ENCODE data around the gene CRABP2. TPM values are rescaled to one million over a fixed set of nuclear protein-coding genes. Genes with fewer than 3 reads are reported as not detected.

CRABP2 gene
- total and polyA plus RNA-seq, 2 donors (not counting 1 experiment from before 2014, with no cell fraction given) = 0.89 to 1.2 TPM

DNA sequence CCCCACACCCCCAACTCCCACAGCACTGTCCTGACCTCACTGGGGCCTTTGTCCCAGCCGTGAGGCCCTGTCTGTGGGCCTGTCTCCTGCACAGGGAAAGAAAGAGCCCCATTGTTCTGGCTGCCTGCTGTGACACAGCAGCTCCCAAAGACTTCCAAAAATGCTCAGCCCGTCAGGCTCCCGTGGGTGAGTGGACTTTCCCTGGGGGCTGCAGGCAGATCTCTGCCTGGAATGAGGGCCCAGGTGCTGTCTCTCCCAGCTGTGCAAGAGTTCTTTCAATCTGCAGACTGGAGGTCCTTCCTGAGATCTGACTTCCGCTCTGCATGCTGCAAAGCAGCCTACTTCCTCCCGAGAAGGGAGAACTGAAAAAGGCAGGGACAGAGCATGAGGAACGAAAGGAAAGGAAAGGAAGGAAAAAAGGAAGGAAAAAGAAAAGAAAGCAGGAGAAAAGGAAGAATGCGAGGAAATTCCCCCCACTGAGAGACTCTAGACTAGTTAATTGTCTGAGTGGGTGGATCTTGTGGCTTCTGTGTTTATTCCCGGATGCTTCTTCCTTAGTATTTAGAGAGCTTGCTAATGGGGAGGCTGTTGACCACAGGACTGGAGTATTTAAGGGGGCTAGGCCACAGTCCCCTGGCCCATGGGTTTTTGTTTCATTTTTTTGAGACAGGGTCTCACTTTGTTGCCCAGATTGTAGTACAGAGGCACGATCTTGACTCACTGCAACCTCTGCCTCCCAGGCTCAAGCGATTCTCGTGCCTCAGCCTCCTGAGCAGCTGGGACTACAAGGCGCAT, 43.2 kb downstream of the CRABP2 start:
- Histone ChIP-seq H3K79me2 (ENCODE audit: control insufficient read depth, insufficient read depth, low read length) (no peaks in the 10 kb centered on the region), H3K4me1 (ENCODE audit: control insufficient read depth in 2 of 2, insufficient read depth in 2 of 2, low read length in 2 of 2) (peaks cover 69 to 84% of the 10 kb centered on the region in 2 donors), H3K9me3 (ENCODE audit: control extremely low read depth in 1 of 3, control insufficient read depth in 2 of 3, insufficient read depth in 1 of 3, low read length in 2 of 3) (peaks cover 0 to 3% (median 0%) of the 10 kb centered on the region in 3 donors), H3K36me3 (replicated peaks in 1 of 2; ENCODE audit: control extremely low read depth in 1 of 2, control insufficient read depth in 1 of 2, extremely low read depth in 1 of 2, insufficient read depth in 2 of 2, low read length in 1 of 2) (no peaks in the 10 kb centered on the region), H2AFZ (ENCODE audit: insufficient read depth, low read depth, low read length, poor library complexity, severe bottlenecking) (peak overlapping the region; percentile 55), H4K20me1 (ENCODE audit: control insufficient read depth, insufficient read depth, low read length, poor library complexity, severe bottlenecking) (no peaks in the 10 kb centered on the region), H3K27ac (ENCODE audit: low read length in 2 of 2) (no peak overlapping the region), H3K9ac (ENCODE audit: low read length) (no peak overlapping the region), H3K27me3 (replicated peaks in 1 of 4; ENCODE audit: control extremely low read depth in 1 of 4, control insufficient read depth in 3 of 4, insufficient read depth in 4 of 4, low read length in 3 of 4) (peaks cover 0 to 10% (median under 1%) of the 10 kb centered on the region in 4 experiments), H3K4me2 (replicated peaks; ENCODE audit: low read depth, low read length, poor library complexity, severe bottlenecking) (peak overlapping the region; percentile 52), H3K4me3 (ENCODE audit: control extremely low read depth in 1 of 5, extremely low read depth in 1 of 5, insufficient read depth in 1 of 5, low read depth in 2 of 5, low read length in 4 of 5) (no peak overlapping the region)
- DNase-seq (no peak), ATAC-seq (ENCODE audit: low read depth) (no peak)
- Mint-ChIP-seq H3K27ac (no peak overlapping the region), H3K27me3 (peaks cover 4% of the 10 kb centered on the region), H3K9me3 (ENCODE audit: insufficient read depth) (no peaks in the 10 kb centered on the region), H3K4me3 (no peak overlapping the region), H3K4me1 (peaks cover 91% of the 10 kb centered on the region)
- WGBS (ENCODE audit: insufficient coverage) = 46% methylated on average over 10 of the region's 12 CpGs
- POLR2A ChIA-PET = interaction anchor here (1.1 kb wide), 1 partner anchor 35 kb away, joined by 8 read pairs; no protein-coding TSS in a partner anchor
- intact Hi-C loops (cut with micrococcal nuclease) = no loop called here
- no peak for TF ChIP-seq EZH2 (IDR thresholded peaks at IDR 0.05; ENCODE audit: borderline replicate concordance, insufficient read depth, low read depth, low read length, poor library complexity, severe bottlenecking)
- TF ChIP-seq, protein P1, sequence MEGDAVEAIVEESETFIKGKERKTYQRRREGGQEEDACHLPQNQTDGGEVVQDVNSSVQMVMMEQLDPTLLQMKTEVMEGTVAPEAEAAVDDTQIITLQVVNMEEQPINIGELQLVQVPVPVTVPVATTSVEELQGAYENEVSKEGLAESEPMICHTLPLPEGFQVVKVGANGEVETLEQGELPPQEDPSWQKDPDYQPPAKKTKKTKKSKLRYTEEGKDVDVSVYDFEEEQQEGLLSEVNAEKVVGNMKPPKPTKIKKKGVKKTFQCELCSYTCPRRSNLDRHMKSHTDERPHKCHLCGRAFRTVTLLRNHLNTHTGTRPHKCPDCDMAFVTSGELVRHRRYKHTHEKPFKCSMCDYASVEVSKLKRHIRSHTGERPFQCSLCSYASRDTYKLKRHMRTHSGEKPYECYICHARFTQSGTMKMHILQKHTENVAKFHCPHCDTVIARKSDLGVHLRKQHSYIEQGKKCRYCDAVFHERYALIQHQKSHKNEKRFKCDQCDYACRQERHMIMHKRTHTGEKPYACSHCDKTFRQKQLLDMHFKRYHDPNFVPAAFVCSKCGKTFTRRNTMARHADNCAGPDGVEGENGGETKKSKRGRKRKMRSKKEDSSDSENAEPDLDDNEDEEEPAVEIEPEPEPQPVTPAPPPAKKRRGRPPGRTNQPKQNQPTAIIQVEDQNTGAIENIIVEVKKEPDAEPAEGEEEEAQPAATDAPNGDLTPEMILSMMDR (IDR thresholded peaks at IDR 0.05) = no peak
- CTCF ChIA-PET = interaction anchor here (0.8 to 9.0 kb wide), 7 partner anchors 17 to 216 kb away, joined by 3 to 173 read pairs (median 9); partner anchors contain the start of genes HAPLN2 and NES

DNA sequence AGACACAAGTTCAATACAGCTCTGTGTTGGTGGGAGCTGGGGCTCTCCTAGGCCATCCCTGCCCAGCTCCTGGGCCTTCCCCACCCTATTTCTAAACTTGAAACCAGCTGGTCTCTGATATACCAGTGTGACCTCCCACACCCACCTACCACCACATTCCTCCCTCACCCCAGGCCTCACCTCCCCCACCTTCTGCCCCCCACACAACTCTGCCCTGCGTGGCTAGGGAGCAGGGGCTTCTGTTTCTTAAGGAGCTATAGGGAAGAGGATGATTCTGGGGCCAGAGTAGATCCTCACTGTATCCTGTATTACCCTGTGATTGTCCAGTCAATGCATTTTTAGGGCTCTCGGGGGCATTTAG, 44.7 kb downstream of the CRABP2 start:
- no peak overlapping the region for H3K4me3 Mint-ChIP-seq
- H4K20me1 ChIP-seq (ENCODE audit: control insufficient read depth, insufficient read depth, low read length, poor library complexity, severe bottlenecking) = no peaks in the 10 kb centered on the region

More for the DNA sequence above, 44.7 kb downstream of the CRABP2 start:
- Histone ChIP-seq H3K27ac (ENCODE audit: low read length in 2 of 2) (no peak overlapping the region), H3K4me1 (ENCODE audit: control insufficient read depth in 2 of 2, insufficient read depth in 2 of 2, low read length in 2 of 2) (peaks cover 83 to 95% of the 10 kb centered on the region in 2 donors), H3K4me3 (ENCODE audit: control extremely low read depth in 1 of 5, extremely low read depth in 1 of 5, insufficient read depth in 1 of 5, low read depth in 2 of 5, low read length in 4 of 5) (no peak overlapping the region), H3K9me3 (ENCODE audit: control extremely low read depth in 1 of 3, control insufficient read depth in 2 of 3, insufficient read depth in 1 of 3, low read length in 2 of 3) (peaks cover 0 to 3% (median 0%) of the 10 kb centered on the region in 3 donors), H3K4me2 (replicated peaks; ENCODE audit: low read depth, low read length, poor library complexity, severe bottlenecking) (peak overlapping the region; percentile 52), H3K79me2 (ENCODE audit: control insufficient read depth, insufficient read depth, low read length) (no peaks in the 10 kb centered on the region), H2AFZ (ENCODE audit: insufficient read depth, low read depth, low read length, poor library complexity, severe bottlenecking) (no peak overlapping the region), H3K36me3 (replicated peaks in 1 of 2; ENCODE audit: control extremely low read depth in 1 of 2, control insufficient read depth in 1 of 2, extremely low read depth in 1 of 2, insufficient read depth in 2 of 2, low read length in 1 of 2) (no peaks in the 10 kb centered on the region), H3K27me3 (replicated peaks in 1 of 4; ENCODE audit: control extremely low read depth in 1 of 4, control insufficient read depth in 3 of 4, insufficient read depth in 4 of 4, low read length in 3 of 4) (peaks cover 0 to 24% (median 8%) of the 10 kb centered on the region in 4 experiments), H3K9ac (ENCODE audit: low read length) (no peak overlapping the region)
- 80% methylated on average over 1 of the region's 2 CpGs for WGBS (ENCODE audit: insufficient coverage)
- Mint-ChIP-seq H3K9me3 (ENCODE audit: insufficient read depth) (no peaks in the 10 kb centered on the region), H3K4me1 (peaks cover 95% of the 10 kb centered on the region), H3K27me3 (peaks cover 19% of the 10 kb centered on the region), H3K27ac (peak overlapping the region; percentile 5)
- DNase-seq (no peak), ATAC-seq (ENCODE audit: low read depth) (no peak)
- intact Hi-C loops (cut with micrococcal nuclease) = loop anchor here (1.0 kb wide), 2 partner anchors 18 to 29 kb away; no protein-coding TSS in a partner anchor
- ChIA-PET POLR2A (interaction anchor here (0.6 to 1.1 kb wide), 4 partner anchors 33 to 1689 kb away, joined by 3 to 8 read pairs (median 4); no protein-coding TSS in a partner anchor), CTCF (interaction anchor here (0.7 to 9.0 kb wide), 13 partner anchors 12 to 993 kb away, joined by 3 to 173 read pairs (median 4); partner anchors contain the start of genes CRABP2, HAPLN2 and NES)
- no peak for TF ChIP-seq EZH2 (IDR thresholded peaks at IDR 0.05; ENCODE audit: borderline replicate concordance, insufficient read depth, low read depth, low read length, poor library complexity, severe bottlenecking)
- TF ChIP-seq, protein P1 (IDR thresholded peaks at IDR 0.05) = no peak
